Measurements from ENCODE around the gene OTOF. TPM values are rescaled to one million over a fixed set of nuclear protein-coding genes. Genes with fewer than 3 reads are reported as not detected.

The OTOF gene
- 0.47 TPM for total RNA-seq

GRCh38 chr2:26477911-26478253 lies at the start of gene OTOF:
Gene OTOF (minus strand): TSS chr2:26478124.
- no peak for DNase-seq

- DNase-seq = no peak
Observed at GRCh38 chr2:26526589-26526988, 48.7 kb upstream of the OTOF start.

- no peak for DNase-seq
Observed at GRCh38 chr2:26526105-26526504, 48.2 kb upstream of the OTOF start.

DNA sequence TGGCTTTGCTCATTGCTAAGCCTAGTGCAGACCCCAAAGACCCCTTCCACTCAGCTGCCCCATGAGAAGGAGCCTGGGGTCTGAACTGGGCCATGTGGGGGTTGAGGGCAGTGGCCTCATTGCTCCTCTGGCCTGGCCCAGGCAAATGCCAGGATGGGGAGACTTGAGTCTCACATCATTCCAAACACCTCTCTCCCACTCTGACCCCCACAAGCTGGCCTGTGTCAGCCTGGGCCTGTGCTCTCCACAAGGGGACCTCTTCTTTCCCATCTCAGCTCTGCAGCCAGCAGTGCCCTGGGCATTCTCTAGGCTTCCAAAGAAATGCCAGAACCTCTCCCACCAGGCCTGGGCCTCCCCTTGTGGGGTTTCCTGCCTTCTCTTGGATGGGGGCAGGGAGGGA lies 45.8 kb upstream of the OTOF start:
- no peak for DNase-seq

GRCh38 chr2:26522751-26523171 lies 44.8 kb upstream of the OTOF start:
- no peak for DNase-seq

DNA sequence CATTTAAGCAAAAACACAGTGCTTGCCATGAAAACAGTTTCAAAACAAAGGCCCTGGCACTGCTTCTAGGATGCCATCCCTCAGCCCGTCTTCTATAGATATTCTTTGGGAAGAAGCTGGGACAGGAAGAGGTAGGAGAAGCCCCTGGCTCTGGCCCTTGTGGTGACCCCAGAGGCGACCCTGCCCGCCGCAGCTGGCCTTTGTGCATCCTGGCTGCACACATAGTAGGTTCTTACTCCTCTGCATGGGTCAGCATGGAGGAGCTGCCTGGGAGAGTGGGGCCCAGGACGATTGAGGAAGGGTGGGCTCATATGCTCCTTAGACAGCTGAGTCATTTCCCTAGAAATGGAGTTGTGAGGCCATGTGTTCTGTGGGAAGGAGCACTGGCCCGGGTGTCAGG lies 44.4 kb upstream of the OTOF start:
- DNase-seq = no peak

DNA sequence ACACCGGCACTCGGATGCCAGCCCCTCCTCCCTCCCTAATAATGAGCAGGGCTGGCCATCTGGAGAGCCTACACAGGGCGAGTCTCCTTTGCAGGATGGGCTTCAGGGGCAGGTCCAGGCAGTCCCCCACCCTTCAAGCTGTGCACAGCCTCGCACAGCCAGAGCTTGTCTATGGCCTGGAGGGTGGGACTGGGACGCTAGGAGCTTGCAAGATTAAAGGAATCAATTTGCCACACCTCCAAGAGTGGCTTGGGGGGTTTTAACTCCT lies 43.9 kb upstream of the OTOF start:
- no peak for DNase-seq

DNA sequence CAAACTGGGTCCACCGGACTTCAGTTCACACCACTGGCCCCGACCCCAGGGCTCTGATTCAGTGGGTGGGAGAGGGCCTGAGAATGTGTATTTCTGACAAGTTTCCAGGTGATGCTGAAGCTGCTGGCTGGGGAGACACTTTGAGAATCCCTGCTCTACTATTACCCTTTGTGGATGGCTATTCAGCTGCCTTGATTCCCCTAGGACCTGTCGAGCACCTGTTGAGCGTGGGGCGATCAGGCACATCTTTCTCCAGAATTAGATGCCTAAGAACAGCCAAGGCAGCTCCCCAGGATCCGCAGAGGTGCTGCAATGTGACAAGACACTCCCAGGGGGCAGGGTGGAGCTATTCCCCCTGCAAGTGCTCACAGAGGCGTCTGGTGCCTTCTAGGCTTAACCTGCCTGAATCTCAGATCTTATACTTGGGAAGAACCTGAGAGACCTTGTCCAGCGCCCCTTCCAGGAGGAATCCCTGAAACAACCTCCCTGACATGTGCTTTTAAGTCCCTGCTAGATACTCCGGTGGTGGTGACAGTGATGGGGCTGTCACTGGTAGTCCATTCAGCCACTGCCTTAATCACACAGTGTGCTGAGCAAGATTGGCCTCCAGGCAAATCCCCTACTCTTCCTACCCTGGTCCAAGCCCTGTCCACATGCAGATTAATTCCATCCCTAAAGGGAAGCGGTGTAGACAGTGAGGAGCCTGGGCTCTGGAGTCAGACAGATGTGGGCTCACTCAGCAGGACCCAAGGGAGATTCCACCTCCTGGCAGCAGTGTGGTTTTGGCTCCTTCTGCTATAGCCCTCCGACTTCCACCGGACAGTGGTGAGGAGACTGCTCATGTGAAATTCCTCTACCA lies 43.4 kb upstream of the OTOF start:
- no peak for DNase-seq

DNA sequence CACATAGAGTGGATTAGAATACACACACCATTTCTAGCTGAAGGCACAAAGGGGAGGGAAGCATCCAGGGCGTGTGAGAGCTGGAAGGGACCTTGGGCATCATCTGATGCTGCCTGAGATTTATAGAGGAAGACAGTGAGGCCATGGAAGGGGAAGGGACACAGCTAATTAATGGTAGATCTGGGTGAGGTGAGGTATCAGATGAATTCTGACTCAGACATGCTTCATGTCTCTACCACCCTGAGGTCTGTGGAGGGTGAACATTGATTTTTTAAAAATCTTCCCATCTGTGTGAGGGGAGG lies 42.2 kb upstream of the OTOF start:
- no peak for DNase-seq

DNA sequence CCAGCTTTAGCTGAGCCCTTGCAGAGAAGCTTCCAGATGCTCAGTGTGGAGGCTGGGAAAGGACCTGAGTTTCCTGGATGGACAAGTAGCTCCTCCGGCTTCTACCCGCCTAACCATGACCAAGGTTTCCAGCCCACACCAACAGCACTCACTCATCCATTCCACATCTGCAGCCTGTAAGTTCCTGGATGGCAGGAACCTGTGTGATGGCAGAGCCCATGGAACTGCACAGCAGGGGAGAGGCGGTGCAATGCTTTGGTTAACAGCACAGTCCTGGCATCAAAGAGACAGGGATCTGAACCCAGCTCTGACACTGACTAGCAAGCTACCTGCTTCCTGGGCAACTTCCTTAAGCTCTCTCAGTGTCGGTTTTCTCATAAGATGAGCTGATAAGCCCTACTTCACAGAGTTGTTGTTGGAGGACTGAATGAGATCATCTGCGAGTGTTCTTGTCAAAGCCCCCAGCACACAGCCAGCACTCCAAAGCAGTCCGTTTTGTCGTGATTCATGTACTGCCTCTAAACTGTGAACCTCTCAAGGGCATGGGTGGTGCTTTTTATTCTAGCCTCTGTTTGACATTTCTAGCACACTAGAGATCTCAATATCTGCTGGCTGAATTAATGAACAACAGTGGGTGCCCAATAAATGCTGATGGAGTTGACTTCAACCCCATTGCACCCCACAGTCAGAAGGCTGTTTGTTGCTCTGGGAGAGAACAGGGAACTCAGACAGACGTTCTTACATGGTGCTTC lies 41.6 kb upstream of the OTOF start:
- no peak for DNase-seq

DNA sequence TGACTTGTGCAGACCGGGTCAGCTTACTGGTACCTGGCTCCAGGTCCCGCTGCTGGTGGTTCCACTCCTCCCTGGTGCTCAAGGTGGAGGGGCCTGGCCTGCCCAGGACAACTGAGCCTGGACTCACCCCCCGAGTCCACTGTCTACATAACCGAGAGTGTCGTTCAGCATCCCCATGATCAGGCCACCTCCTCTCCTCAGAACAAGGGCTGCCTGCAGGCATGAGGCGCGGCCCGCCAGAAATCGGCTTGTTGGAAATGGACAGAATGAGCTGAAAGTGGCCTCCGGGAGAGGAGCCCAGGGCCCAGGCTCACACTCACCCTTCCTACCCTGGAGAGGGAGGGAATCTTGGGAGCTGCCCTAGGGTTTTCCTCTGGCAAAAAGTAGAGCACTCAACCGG lies 38.9 kb upstream of the OTOF start:
- no peak for DNase-seq

GRCh38 chr2:26516246-26516645 lies 38.3 kb upstream of the OTOF start:
- DNase-seq = no peak

DNA sequence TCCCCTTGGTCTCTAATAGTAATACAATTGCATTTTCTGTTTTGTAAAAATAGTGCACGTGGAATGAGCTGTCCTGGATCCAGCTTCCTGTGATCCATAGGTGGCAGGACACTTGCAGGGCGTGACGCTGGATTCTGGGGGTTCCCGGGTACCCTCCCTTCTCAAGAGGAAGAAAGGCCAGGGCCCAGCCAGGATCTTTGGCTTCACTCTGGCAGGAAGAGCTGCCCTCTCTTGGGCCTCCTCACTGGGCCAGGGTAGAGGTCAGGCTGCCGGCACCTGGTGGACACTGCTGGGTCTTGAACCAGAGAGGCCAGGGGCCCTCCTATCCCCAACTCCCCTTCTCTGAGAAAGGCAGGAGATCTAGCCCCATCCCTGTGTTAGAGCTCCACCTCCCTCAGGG lies 37.8 kb upstream of the OTOF start:
- DNase-seq = no peak

GRCh38 chr2:26514045-26514444 lies 36.1 kb upstream of the OTOF start:
- no peak for DNase-seq

- no peak for DNase-seq
Observed at GRCh38 chr2:26513261-26513660, 35.3 kb upstream of the OTOF start.

- no peak for DNase-seq
Observed at GRCh38 chr2:26511466-26511865, 33.5 kb upstream of the OTOF start.

GRCh38 chr2:26510344-26510973 lies 32.5 kb upstream of the OTOF start:
- no peak for DNase-seq

DNA sequence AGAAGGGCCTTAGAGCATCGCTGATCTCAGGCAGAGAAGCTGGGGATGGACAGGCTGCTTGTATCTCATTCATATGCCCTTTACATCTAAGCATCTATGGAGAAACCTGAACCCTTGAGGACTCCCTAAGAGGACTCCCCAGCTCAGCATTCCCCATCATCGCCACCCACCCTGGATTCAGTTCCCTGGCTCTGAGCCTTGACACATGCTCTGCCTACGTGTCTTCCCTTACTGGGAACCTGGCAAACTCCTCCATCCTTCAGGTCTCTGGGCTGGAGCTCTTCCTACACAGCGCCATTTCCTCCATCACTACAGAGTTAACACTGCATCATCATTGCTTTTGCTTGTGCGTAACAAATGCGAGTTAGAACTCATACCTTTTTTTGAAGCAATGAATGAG lies 31.2 kb upstream of the OTOF start:
- no peak for DNase-seq

- no peak for DNase-seq
Observed at GRCh38 chr2:26507932-26508331, 30.0 kb upstream of the OTOF start.

- DNase-seq = no peak
Observed at GRCh38 chr2:26507088-26507487, 29.2 kb upstream of the OTOF start.

GRCh38 chr2:26506279-26506678 lies 28.4 kb upstream of the OTOF start:
- DNase-seq = no peak

DNA sequence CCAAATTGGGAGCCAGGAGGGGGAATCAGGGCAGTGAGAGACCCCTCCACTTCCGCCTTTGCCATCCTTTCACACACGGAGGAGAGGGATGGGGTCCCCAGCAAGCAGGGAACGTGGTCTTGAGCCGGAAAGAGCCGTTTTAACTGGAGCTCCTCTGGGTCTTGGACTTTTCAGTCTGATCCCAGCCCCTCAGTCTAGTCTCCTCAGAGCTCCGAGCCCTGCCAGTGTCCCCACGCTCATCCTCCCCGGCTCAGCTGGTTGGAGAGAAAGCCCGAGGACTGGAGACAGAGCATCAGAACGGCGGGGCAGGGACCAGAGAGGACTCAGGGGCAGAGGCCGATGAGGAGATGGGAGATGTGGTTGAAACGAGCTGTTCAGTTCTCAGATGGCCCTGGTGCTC lies 26.1 kb upstream of the OTOF start:
- no peak for DNase-seq

DNA sequence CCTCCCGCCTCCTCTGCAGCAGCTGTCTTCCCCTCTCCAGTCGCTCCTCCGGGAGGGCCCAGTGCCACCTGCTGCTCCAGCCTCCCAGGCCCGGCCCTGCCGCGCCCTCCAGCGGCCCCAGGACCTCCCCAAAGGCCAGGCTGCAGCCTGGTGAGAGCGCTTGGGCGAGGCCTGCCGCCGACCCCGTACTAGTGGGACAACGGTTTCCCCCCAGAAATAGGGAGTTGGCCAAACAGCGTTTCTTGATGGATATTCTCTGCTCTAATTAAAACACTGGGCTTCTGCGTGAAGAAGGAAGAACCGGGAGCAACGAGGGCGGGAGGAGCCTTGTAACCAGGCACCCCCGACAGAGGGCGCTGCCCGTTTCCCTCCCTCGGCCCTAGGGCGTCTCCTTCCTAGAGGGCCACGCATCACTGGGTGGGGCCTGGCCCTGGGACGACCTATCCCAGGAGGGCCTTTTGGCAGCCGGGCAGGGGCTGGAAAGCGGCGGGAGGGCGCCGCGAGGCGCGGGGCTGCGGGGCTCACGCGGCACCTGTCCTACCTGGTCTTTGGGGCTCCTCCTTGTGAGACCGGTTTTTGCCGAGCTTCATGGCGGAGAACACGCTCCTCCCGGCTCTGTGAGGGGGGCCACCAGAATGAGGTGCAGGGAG lies 25.4 kb upstream of the OTOF start:
- DNase-seq = peak; percentile 53

GRCh38 chr2:26500406-26500805 lies 22.5 kb upstream of the OTOF start:
- no peak for DNase-seq
